Esophagus squamous epithelium (tissue), 4 donors: ENCODE results near the gene PLA2G1B.

Experiments used
- CTCF ChIP-seq, 6 experiments: fragments of 450-650 bp in 4 of 6; fragments of 200-600 bp in 2 of 6; sonication (generic) in 2 of 6; IDR thresholded peaks; one replicate each; pipeline ENCODE4 v1.5.1; 2016 to 2019; ENCODE audit warnings: antibody characterized with exemption in 6 of 6, mild to moderate bottlenecking in 4 of 6, moderate library complexity in 4 of 6
- POLR2A ChIP-seq, 4 donors: fragments of 450-650 bp; IDR thresholded peaks; one replicate each; pipeline ENCODE4 v1.6.1; 2017; ENCODE audit warnings: antibody characterized with exemption in 4 of 4, mild to moderate bottlenecking in 4 of 4, moderate library complexity in 3 of 4

DNA sequence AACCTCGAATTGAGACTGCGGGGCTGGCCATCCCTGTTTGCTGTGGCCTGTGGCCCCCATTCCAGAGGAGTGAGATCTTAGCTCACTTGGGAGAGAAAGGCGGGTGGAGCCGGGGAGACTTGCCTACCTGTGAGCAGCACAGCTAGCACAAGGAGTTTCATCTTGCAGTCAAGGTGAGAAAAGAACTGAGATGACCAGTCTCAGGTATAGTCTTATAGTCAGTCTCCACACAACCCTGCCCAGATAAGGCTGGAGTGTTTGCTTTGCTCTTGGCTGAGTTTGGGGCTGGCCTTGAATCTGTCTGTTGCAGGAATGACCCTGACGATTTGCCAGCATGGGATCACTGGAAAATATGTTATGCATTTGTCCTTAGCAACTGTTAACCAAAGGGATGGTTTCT, at the start of gene PLA2G1B:
- no peak for TF ChIP-seq POLR2A (IDR thresholded peaks at IDR 0.05)
- TF ChIP-seq CTCF (IDR thresholded peaks at IDR 0.05): no peak
